DOHH2 (cell line): ENCODE results near the gene COG1.

Experiments
- H3F3A ChIP-seq: fragments of 200-600 bp; sonication (generic), shearing (Covaris generic); 2 replicates; pipeline ENCODE4 v1.6.0; 2016; ENCODE audit warnings: antibody characterized with exemption, mild to moderate bottlenecking; ENCODE audit not compliant: control insufficient read depth, insufficient read depth
- H3K27ac ChIP-seq: fragments of 200-600 bp; sonication (generic); 2 replicates; pipeline ENCODE4 v1.5.1; 2014; ENCODE audit warnings: low read depth, mild to moderate bottlenecking, low read length, moderate library complexity
- H3K27me3 ChIP-seq: fragments of 200-600 bp; sonication (generic); 2 replicates; pipeline ENCODE4 v1.6.1; 2014; ENCODE audit warnings: mild to moderate bottlenecking, low read length, mixed read lengths; ENCODE audit not compliant: control insufficient read depth
- H3K36me3 ChIP-seq: fragments of 200-600 bp; sonication (generic); 2 replicates; pipeline ENCODE4 v1.6.1; 2014; ENCODE audit warnings: mild to moderate bottlenecking, low read length, moderate library complexity, mixed read lengths; ENCODE audit not compliant: control insufficient read depth
- H3K4me1 ChIP-seq: fragments of 200-600 bp; sonication (generic); 2 replicates; pipeline ENCODE4 v1.6.1; 2014; ENCODE audit warnings: mild to moderate bottlenecking, low read length, mixed read lengths; ENCODE audit not compliant: control insufficient read depth
- H3K4me2 ChIP-seq: fragments of 200-600 bp; sonication (generic); 2 replicates; pipeline ENCODE4 v1.6.0; 2014; ENCODE audit warnings: mild to moderate bottlenecking, low read length, moderate library complexity
- H3K4me3 ChIP-seq: fragments of 200-600 bp; sonication (generic); 2 replicates; pipeline ENCODE4 v1.5.1; 2014; ENCODE audit warnings: mild to moderate bottlenecking, low read length, mixed read lengths
- H3K79me2 ChIP-seq: fragments of 200-600 bp; sonication (generic); 2 replicates; pipeline ENCODE4 v1.6.1; 2014; ENCODE audit warnings: mild to moderate bottlenecking, low read length, mixed read lengths; ENCODE audit not compliant: control insufficient read depth
- H3K9me2 ChIP-seq: fragments of 200-600 bp; sonication (generic); replicated peaks from 2 replicates; pipeline ENCODE4 v1.6.1; 2014; ENCODE audit warnings: mild to moderate bottlenecking, low read length, mixed read lengths; ENCODE audit not compliant: control insufficient read depth
- H3K9me3 ChIP-seq: fragments of 200-600 bp; sonication (generic); 2 replicates; pipeline ENCODE4 v1.6.1; 2014; ENCODE audit warnings: antibody characterized with exemption, low read length, mixed read lengths; ENCODE audit not compliant: control insufficient read depth, insufficient read depth
- H4K20me1 ChIP-seq: fragments of 200-600 bp; sonication (generic); 2 replicates; pipeline ENCODE4 v1.6.0; 2014; ENCODE audit warnings: low read depth, mild to moderate bottlenecking, antibody characterized with exemption, low read length, moderate library complexity; ENCODE audit not compliant: control insufficient read depth, insufficient read depth
- EZH2phosphoT487 ChIP-seq: fragments of 200-600 bp; sonication (generic); IDR thresholded peaks from 2 replicates; pipeline ENCODE4 v1.6.1; 2017; ENCODE audit warnings: borderline replicate concordance, mild to moderate bottlenecking, antibody characterized with exemption, low read length, moderate library complexity, mixed read lengths
- TF ChIP-seq, protein P1 (sequence below): fragments of 200-600 bp; sonication (generic); IDR thresholded peaks from one replicate; pipeline ENCODE4 v1.5.1; 2014; ENCODE audit warnings: antibody characterized with exemption, mild to moderate bottlenecking, low read depth, low read length; ENCODE audit not compliant: poor library complexity, severe bottlenecking

COG1 gene

DNA sequence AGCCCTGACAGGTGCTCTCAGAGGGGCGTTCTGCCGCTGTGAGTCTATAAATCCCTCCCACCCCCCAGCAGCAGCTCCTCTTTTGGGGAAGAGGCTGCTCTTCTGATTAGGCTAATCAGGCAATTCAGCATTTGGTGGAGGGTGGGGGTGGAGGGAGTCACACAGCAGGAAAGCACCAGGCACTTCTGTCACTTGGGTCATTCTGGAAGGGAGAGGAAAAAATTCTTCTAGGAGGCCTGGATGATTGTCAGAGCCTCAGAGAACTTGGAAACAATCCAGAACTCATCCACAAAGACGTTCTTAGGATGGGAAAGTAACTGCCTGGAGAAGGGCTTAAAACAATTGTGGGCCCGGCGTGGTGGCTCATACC, 35.3 kb upstream of the COG1 start:
- Histone ChIP-seq H3K4me2 (no peak overlapping the region), H3K4me3 (no peak overlapping the region), H3K9me3 (no peaks in the 10 kb centered on the region), H3K9me2 (no peaks in the 10 kb centered on the region), H4K20me1 (no peaks in the 10 kb centered on the region), H3K27me3 (peaks cover 20% of the 10 kb centered on the region), H3K27ac (no peak overlapping the region), H3K4me1 (peaks cover 1% of the 10 kb centered on the region), H3K79me2 (no peaks in the 10 kb centered on the region), H3F3A (no peaks in the 10 kb centered on the region), H3K36me3 (no peaks in the 10 kb centered on the region)
- TF ChIP-seq, protein P1, sequence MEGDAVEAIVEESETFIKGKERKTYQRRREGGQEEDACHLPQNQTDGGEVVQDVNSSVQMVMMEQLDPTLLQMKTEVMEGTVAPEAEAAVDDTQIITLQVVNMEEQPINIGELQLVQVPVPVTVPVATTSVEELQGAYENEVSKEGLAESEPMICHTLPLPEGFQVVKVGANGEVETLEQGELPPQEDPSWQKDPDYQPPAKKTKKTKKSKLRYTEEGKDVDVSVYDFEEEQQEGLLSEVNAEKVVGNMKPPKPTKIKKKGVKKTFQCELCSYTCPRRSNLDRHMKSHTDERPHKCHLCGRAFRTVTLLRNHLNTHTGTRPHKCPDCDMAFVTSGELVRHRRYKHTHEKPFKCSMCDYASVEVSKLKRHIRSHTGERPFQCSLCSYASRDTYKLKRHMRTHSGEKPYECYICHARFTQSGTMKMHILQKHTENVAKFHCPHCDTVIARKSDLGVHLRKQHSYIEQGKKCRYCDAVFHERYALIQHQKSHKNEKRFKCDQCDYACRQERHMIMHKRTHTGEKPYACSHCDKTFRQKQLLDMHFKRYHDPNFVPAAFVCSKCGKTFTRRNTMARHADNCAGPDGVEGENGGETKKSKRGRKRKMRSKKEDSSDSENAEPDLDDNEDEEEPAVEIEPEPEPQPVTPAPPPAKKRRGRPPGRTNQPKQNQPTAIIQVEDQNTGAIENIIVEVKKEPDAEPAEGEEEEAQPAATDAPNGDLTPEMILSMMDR = no peak

DNA sequence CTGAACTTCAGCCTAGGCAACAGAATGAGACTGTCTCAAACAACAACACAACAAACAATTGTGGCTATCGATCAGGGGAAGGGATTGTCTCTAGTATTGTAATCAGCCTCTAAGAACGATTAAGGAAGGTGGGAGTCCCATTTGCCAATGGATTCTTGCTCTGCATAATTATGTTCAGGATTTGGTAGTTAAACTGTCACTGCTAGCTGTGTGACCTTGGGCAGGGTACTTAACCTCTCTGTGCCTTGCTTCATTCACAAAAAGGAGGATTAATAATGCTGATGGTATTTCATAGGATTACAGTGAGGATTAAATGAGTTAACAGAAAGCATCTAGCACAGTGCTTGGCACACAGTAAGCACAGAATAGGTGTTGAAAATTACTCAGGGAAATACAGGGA, 34.7 kb upstream of the COG1 start:
- no peak overlapping the region for H3K4me2 ChIP-seq
- H3K27me3 ChIP-seq = peaks cover 24% of the 10 kb centered on the region
- no peaks in the 10 kb centered on the region for H3K36me3 ChIP-seq
- H3K79me2 ChIP-seq = no peaks in the 10 kb centered on the region
- no peak overlapping the region for H3K4me3 ChIP-seq
- no peaks in the 10 kb centered on the region for H3K4me1 ChIP-seq
- TF ChIP-seq EZH2phosphoT487 = no peak
- TF ChIP-seq, protein P1 = no peak
- no peaks in the 10 kb centered on the region for H4K20me1 ChIP-seq
- no peak overlapping the region for H3K27ac ChIP-seq
- no peaks in the 10 kb centered on the region for H3K9me2 ChIP-seq
- no peaks in the 10 kb centered on the region for H3K9me3 ChIP-seq
- no peaks in the 10 kb centered on the region for H3F3A ChIP-seq

DNA sequence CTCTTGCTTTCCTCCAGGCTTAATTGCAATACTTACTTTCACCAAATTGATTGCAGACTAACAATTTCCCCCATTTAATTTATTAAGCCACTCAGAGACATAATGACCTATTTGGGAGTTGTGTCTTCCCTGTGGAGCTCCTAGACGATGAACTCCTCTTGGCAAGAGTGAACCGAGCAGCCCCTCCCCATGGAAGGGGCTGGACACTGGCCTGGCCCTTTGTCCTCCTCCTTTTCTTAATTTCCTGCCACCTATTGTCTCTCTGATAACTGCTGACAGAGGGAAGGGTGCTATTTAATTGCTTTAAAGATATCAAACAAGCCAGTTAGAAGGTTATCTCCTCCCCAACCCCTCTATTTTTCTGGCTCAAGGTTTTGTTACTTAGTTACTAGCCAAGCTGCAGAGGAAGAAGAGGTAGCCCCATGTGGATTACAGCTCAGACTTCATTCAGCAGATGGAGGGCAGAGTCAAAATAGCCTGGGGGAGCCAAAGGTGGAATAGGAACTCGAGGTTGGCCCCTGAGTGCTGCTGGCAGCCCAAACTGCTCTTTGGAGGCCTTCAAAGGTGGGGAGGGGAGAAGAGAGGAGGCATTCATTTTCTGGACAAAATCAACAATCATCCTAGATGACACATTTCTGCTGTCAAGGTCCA, 31.8 kb upstream of the COG1 start:
- Histone ChIP-seq H3K9me3 (no peaks in the 10 kb centered on the region), H3K27ac (no peak overlapping the region), H3K4me1 (no peaks in the 10 kb centered on the region), H3K79me2 (no peaks in the 10 kb centered on the region), H3F3A (no peaks in the 10 kb centered on the region), H3K27me3 (peaks cover 54% of the 10 kb centered on the region), H3K4me3 (no peak overlapping the region), H4K20me1 (no peaks in the 10 kb centered on the region), H3K36me3 (no peaks in the 10 kb centered on the region), H3K9me2 (no peaks in the 10 kb centered on the region), H3K4me2 (no peak overlapping the region)
- no peak for TF ChIP-seq EZH2phosphoT487
- TF ChIP-seq, protein P1 = no peak

DNA sequence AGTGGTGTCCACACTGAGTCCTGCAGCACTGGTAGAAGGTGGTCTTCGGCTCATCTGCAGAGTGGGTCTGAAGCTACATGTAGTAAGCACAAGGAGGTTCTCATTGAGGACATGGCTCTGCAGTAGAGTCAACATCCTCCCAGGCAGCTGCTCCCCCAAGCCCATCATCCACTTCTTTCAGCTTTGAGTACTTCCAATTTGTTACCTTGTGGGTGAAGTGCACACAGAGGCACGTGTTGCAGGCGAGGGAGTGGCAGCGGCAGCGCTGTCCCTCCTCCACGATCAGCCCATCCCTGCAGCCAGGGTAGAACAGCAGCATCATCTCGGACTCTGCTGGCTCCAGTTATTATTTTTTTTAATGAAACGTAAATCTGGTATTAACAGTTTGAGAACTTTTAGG, 29.8 kb upstream of the COG1 start:
- Histone ChIP-seq H3F3A (no peaks in the 10 kb centered on the region), H3K27ac (no peak overlapping the region), H3K36me3 (no peaks in the 10 kb centered on the region), H3K9me2 (no peaks in the 10 kb centered on the region), H3K4me1 (no peaks in the 10 kb centered on the region), H3K27me3 (peaks cover 68% of the 10 kb centered on the region), H4K20me1 (peaks cover 5% of the 10 kb centered on the region; the same call in 1 of the 2 replicates), H3K79me2 (no peaks in the 10 kb centered on the region), H3K4me3 (no peak overlapping the region), H3K9me3 (no peaks in the 10 kb centered on the region), H3K4me2 (no peak overlapping the region)
- no peak for TF ChIP-seq EZH2phosphoT487
